HG02943 (cell line): ENCODE results near the gene IL4R.
"Not testable (repeated sequence)": the region's sequence is repeated elsewhere in the genome, so short reads cannot be mapped to it uniquely, and the experiment has no call there.

Source experiments
- ATAC-seq: cut with Tn5 transposase; IDR thresholded peaks from one replicate; pipeline ENCODE4 v1.9.1; 2021; ENCODE audit warnings: mild to moderate bottlenecking, low read depth, moderate library complexity; ENCODE audit not compliant: unreplicated experiment

Gene IL4R

GRCh38 chr16:27400751-27401620 is 87.2 kb downstream of the IL4R start:
- no peak for ATAC-seq

GRCh38 chr16:27401768-27402568 is 88.2 kb downstream of the IL4R start, which contains the start of gene IL21R:
Gene IL21R (plus strand): TSS chr16:27402174. CDS start chr16:27430072, 27,898 bp downstream.
- ATAC-seq = peak; percentile 50

GRCh38 chr16:27402569-27402963 is 88.8 kb downstream of the IL4R start:
- no peak for ATAC-seq

- ATAC-seq = no peak
Measured at GRCh38 chr16:27402964-27403600, 89.3 kb downstream of the IL4R start.

DNA sequence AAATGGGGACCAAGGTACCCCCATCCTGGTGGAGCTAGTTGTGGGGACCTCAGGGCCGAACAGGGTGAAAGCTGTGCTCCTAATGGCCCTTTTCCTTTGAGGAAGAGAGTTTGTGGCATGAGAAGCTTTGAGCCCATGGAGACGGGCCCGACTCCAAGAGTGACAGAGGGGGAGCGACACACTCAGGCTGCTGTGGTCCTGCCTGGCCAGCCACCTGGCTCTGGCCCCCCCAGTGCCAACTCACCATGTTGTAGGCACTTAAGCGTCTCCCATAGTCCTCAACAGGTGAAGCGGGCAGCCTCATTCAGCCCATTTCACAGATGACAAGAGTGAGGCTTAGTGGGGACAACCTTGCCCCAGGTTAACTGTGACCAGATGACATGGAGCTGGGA is 89.8 kb downstream of the IL4R start:
- no peak for ATAC-seq

DNA sequence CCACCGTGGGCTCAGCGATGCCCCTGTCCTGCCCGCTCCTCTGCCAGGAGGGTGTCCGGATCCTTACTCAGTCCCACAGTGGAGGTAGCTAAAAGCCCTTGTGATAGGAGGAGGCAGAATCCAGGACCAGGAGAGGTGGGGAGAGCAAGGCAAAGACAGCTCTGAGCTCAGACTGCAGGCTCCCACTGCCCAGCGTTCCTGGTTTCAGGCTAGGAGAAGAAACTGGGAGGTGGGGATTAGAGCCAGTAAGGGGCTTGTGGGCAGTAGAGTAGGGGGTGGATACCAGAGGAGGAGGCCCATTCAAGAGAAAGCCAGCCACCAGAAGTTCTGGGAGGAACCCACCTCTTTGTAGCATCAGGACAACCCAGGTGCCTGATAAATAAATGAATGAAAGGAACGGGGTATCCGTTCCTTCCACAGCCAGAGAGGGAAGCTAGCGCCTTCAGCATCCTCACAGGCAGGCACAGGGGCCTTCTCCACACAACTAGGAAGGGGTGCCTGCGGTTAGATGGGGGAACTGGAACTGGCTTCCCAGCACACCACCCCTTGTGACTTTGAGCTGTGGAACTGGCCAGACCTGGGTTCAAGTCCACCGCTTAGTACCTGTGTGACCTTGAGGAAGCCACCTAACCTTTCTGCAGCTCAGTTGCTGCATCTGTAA is 90.5 kb downstream of the IL4R start:
- ATAC-seq = no peak

- ATAC-seq = no peak
Measured at GRCh38 chr16:27405546-27406451, 92.0 kb downstream of the IL4R start.

- no peak for ATAC-seq
Measured at GRCh38 chr16:27406511-27407128, 92.8 kb downstream of the IL4R start.

GRCh38 chr16:27407133-27407532 is 93.4 kb downstream of the IL4R start:
- no peak for ATAC-seq

- no peak for ATAC-seq
Measured at GRCh38 chr16:27408012-27408601, 94.3 kb downstream of the IL4R start.

- no peak for ATAC-seq
Measured at GRCh38 chr16:27408602-27409031, 94.8 kb downstream of the IL4R start.

DNA sequence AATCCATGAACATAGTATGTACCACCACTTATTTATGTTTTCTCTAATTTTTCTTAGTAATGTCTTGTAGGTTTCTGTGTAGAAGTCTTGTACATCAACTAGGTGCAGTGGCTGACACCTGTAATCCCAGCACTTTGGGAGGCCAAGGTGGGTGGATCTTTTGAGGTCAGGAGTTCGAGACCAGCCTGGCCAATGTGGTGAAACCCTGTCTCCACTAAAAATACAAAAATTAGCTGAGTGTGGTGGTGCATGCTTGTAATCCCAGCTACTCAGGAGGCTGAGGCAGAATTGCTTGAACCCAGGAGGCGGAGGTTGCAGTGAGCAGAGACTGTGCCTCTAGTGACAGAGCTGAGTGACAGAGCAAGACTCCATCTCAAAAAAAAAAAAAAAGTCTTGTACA is 96.2 kb downstream of the IL4R start:
- not testable (repeated sequence) for ATAC-seq

DNA sequence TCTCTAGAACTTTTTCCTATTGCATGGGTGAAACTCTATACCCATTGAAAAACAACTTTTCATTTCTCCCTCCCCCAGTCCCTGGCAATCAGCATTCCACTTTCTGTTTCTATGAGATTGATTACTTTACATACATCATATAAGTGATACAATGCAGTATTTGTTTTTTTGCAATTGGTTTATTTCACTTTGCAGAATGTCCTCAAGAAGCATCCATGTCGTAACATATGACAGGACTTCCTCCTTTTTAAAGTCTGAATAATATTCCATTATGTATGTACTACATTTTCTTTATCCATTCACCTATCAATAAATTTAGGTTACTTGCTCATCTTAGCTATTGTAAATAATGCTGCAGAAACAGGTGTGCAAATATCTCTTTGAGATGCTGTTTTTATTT is 97.0 kb downstream of the IL4R start:
- no peak for ATAC-seq

GRCh38 chr16:27413956-27414355 is 100.2 kb downstream of the IL4R start:
- no peak for ATAC-seq
